ENCODE measurements around the gene SLC22A3.
"Not testable (repeated sequence)": the region's sequence is repeated elsewhere in the genome, so short reads cannot be mapped to it uniquely, and the experiment has no call there.

The SLC22A3 gene

GRCh38 chr6:160348223-160349019 is at the start of gene SLC22A3:
TSS of gene SLC22A3 (plus strand) at chr6:160348378. CDS start at chr6:160348420, 42 bp downstream.
- peak in 1 of 3 donors; percentile 4 for DNase-seq (ENCODE audit: low read depth in 3 of 3)

- DNase-seq (ENCODE audit: low read depth in 3 of 3): no peak
Measured at GRCh38 chr6:160299559-160299958, 48.6 kb upstream of the SLC22A3 start.

- DNase-seq (ENCODE audit: low read depth in 3 of 3): no peak
Measured at GRCh38 chr6:160300076-160300695, 48.0 kb upstream of the SLC22A3 start.

- no peak for DNase-seq (ENCODE audit: low read depth in 3 of 3)
Measured at GRCh38 chr6:160301339-160301738, 46.8 kb upstream of the SLC22A3 start.

GRCh38 chr6:160302431-160303082 is 45.6 kb upstream of the SLC22A3 start:
- DNase-seq (ENCODE audit: low read depth in 3 of 3): not testable (repeated sequence)

- DNase-seq (ENCODE audit: low read depth in 3 of 3): no peak
Measured at GRCh38 chr6:160303806-160304205, 44.4 kb upstream of the SLC22A3 start.

- DNase-seq (ENCODE audit: low read depth in 3 of 3): no peak
Measured at GRCh38 chr6:160305926-160306713, 42.1 kb upstream of the SLC22A3 start.

- DNase-seq (ENCODE audit: low read depth in 3 of 3): no peak
Measured at GRCh38 chr6:160309718-160310117, 38.5 kb upstream of the SLC22A3 start.

GRCh38 chr6:160312900-160313299 is 35.3 kb upstream of the SLC22A3 start:
- no peak for DNase-seq (ENCODE audit: low read depth in 3 of 3)

GRCh38 chr6:160315310-160315709 is 32.9 kb upstream of the SLC22A3 start:
- no peak for DNase-seq (ENCODE audit: low read depth in 3 of 3)

- no peak for DNase-seq (ENCODE audit: low read depth in 3 of 3)
Measured at GRCh38 chr6:160316261-160316660, 31.9 kb upstream of the SLC22A3 start.

GRCh38 chr6:160319246-160319645 is 28.9 kb upstream of the SLC22A3 start:
- no peak for DNase-seq (ENCODE audit: low read depth in 3 of 3)

- DNase-seq (ENCODE audit: low read depth in 3 of 3): no peak
Measured at GRCh38 chr6:160321729-160322505, 26.3 kb upstream of the SLC22A3 start.

GRCh38 chr6:160327981-160328380 is 20.2 kb upstream of the SLC22A3 start:
- no peak for DNase-seq (ENCODE audit: low read depth in 3 of 3)

GRCh38 chr6:160328447-160328846 is 19.7 kb upstream of the SLC22A3 start:
- no peak for DNase-seq (ENCODE audit: low read depth in 3 of 3)

- no peak for DNase-seq (ENCODE audit: low read depth in 3 of 3)
Measured at GRCh38 chr6:160329188-160329587, 19.0 kb upstream of the SLC22A3 start.

GRCh38 chr6:160330619-160331018 is 17.6 kb upstream of the SLC22A3 start:
- DNase-seq (ENCODE audit: low read depth in 3 of 3): no peak

GRCh38 chr6:160331204-160331603 is 17.0 kb upstream of the SLC22A3 start:
- DNase-seq (ENCODE audit: low read depth in 3 of 3): no peak

- DNase-seq (ENCODE audit: low read depth in 3 of 3): no peak
Measured at GRCh38 chr6:160331753-160332152, 16.4 kb upstream of the SLC22A3 start.

- DNase-seq (ENCODE audit: low read depth in 3 of 3): no peak
Measured at GRCh38 chr6:160333101-160333500, 15.1 kb upstream of the SLC22A3 start.

GRCh38 chr6:160333841-160334240 is 14.3 kb upstream of the SLC22A3 start:
- no peak for DNase-seq (ENCODE audit: low read depth in 3 of 3)

Measured in stimulated activated CD4-positive, alpha-beta T cell treated with anti-CD3 and anti-CD28 coated beads, TNF-alpha, amount 100 ng/mL, for 48 hours (primary cell).